Body of pancreas (tissue), 4 donors: Measurements from ENCODE around the gene CFB. TPM values are rescaled to one million over a fixed set of nuclear protein-coding genes. Genes with fewer than 3 reads are reported as not detected.

Source experiments
- ATAC-seq: fragments of 150-250 bp; one replicate; pipeline ENCODE4 v1.9.1; 2016
- DNase-seq, 4 donors: peaks; one replicate each; pipeline ENCODE4 v3.0.0-alpha.2; 2019
- H3K27ac ChIP-seq, 4 donors: fragments of 200-600 bp; sonication (generic); 1 replicate in 3 of 4; 2 replicates in 1 of 4; pipeline versions ENCODE4 v1.5.1 to v1.6.1; 2016 to 2019; ENCODE audit warnings: mild to moderate bottlenecking in 1 of 4, mixed read lengths in 1 of 4, moderate library complexity in 1 of 4
- H3K27me3 ChIP-seq, 2 donors: fragments of 200-600 bp; sonication (generic); one replicate each; pipeline ENCODE4 v1.6.0; 2016; ENCODE audit warnings: mild to moderate bottlenecking in 1 of 2
- H3K36me3 ChIP-seq, 2 donors: fragments of 200-600 bp; sonication (generic); replicated peaks in 1 of 2; 2 replicates each; pipeline ENCODE4 v1.5.1; 2016; ENCODE audit warnings: low read depth in 2 of 2; ENCODE audit not compliant: insufficient read depth in 1 of 2
- H3K4me1 ChIP-seq: fragments of 200-600 bp; sonication (generic); one replicate; pipeline ENCODE4 v1.6.0; 2016
- H3K4me3 ChIP-seq, 2 donors: fragments of 200-600 bp; sonication (generic); 1 replicate in 1 of 2; 2 replicates in 1 of 2; pipeline ENCODE4 v1.5.1; 2016 to 2019
- H3K9me3 ChIP-seq, 3 donors: fragments of 200-600 bp; sonication (generic); 1 replicate in 2 of 3; 2 replicates in 1 of 3; pipeline ENCODE4 v1.5.1; 2016
- CTCF ChIP-seq, 7 experiments: fragments of 450-650 bp in 4 of 7; fragments of 200-600 bp in 3 of 7; sonication (generic) in 3 of 7; IDR thresholded peaks; one replicate each; pipeline ENCODE4 v1.5.1; 2016 to 2019; ENCODE audit warnings: antibody characterized with exemption in 7 of 7
- POLR2A ChIP-seq, 3 donors: fragments of 450-650 bp; IDR thresholded peaks; one replicate each; pipeline ENCODE4 v1.6.1; 2016; ENCODE audit warnings: antibody characterized with exemption in 3 of 3, mild to moderate bottlenecking in 2 of 3
- WGBS, 2 donors: methylation state at CpG; one replicate each; pipeline ENCODE4 v1.1.5; 2017; 5-methylcytosine and 5-hydroxymethylcytosine counted together
- intact Hi-C: fragments of 100-400 bp; cut with DNase I; formaldehyde crosslinking; loops from one replicate; pipeline ENCODE4 v1.15.1; 2023
- total RNA-seq, 2 donors: library from RNA; depleted of rRNA; stranded (reverse); fragments of >200 nt; gene quantifications; one replicate each; pipeline ENCODE4 v1.1.0, GENCODE V29; 2016

Gene CFB
- total RNA-seq, 2 donors from 2014 or later = 21.0 to 33.9 TPM

GRCh38 chr6:31919624-31920303, 26.1 kb upstream of the CFB start:
- no peak for ATAC-seq
- WGBS, 2 donors = 77 to 88% methylated on average over 5 to 6 of the region's 6 CpGs
- intact Hi-C loops = no loop called here
- H3K4me1 ChIP-seq = no peaks in the 10 kb centered on the region
- H3K36me3 ChIP-seq = no peaks in the 10 kb centered on the region
- no peak for DNase-seq
- no peak overlapping the region for H3K4me3 ChIP-seq
- TF ChIP-seq POLR2A (IDR thresholded peaks at IDR 0.05) (no peak), CTCF (IDR thresholded peaks at IDR 0.05) (no peak)
- H3K27me3 ChIP-seq = no peaks in the 10 kb centered on the region
- H3K9me3 ChIP-seq = no peaks in the 10 kb centered on the region
- no peak overlapping the region for H3K27ac ChIP-seq

- 53 to 60% methylated on average over 1 to 2 of the region's 2 CpGs for WGBS, 2 donors
- Histone ChIP-seq H3K36me3 (no peaks in the 10 kb centered on the region), H3K9me3 (no peaks in the 10 kb centered on the region), H3K27ac (no peak overlapping the region), H3K4me3 (no peak overlapping the region), H3K27me3 (no peaks in the 10 kb centered on the region), H3K4me1 (no peaks in the 10 kb centered on the region)
- intact Hi-C loops = no loop called here
- no peak for ATAC-seq
- no peak for TF ChIP-seq POLR2A (IDR thresholded peaks at IDR 0.05)
- TF ChIP-seq CTCF (IDR thresholded peaks at IDR 0.05) = no peak
- DNase-seq = no peak
These were observed 25.1 kb upstream of the CFB start for GRCh38 chr6:31920811-31921210.

DNA sequence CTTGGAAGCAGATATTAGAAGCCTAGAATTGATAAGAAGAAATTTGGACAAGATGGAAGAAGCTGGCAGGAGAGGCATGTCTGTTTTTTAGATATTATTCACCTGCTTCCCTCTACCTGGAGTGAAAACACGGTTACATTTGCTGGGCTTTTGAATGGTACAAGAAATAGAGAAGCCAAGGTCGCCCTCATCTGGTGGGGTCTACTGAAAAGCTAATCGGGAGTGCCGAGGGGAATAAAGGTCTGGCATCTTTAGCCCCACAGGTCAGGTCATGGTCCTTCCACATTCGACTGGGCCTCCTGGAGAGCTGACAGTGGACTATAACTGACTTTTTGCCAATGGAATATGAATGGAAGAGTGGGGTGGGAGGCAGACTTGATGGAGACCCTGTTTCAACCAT, 23.0 kb upstream of the CFB start:
- Histone ChIP-seq H3K4me3 (no peak overlapping the region), H3K9me3 (no peaks in the 10 kb centered on the region), H3K27me3 (no peaks in the 10 kb centered on the region), H3K27ac (no peak overlapping the region), H3K4me1 (no peaks in the 10 kb centered on the region), H3K36me3 (no peaks in the 10 kb centered on the region)
- DNase-seq = peak in 1 of 4 donors; percentile 49
- WGBS, 2 donors = 9 to 11% methylated on average over 5 of the region's 5 CpGs
- ATAC-seq = no peak
- intact Hi-C loops = no loop called here
- TF ChIP-seq POLR2A (IDR thresholded peaks at IDR 0.05) = no peak
- TF ChIP-seq CTCF (IDR thresholded peaks at IDR 0.05) = peak in 3 of 7 experiments; percentile 8 to 28 (median 12)

DNA sequence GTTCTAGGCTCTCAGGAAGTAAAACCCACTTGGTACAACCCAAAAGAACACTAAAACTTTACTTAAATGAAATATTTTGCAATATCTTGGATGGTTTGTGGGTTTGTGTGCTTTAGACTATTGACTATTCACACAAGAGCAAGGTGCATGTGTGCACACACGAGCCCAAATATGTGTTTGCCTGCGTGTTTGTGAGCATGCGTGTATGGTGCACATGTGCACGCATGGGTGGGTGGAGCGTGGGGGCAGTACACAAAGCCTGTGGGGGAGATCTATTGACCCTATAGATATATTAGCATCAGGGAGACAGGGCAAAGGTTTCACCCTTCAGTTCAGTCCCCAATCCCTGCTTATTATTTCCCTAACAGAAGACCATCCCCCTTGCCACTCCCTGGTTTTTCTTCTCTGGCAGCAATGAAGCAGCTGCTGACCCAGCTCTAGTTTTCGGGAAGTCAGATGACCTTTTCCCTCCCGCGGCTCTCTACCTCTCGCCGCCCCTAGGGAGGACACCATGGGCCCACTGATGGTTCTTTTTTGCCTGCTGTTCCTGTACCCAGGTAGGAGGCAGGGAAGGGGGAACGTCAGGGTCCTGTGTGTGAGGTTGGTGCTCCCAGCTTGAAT, 18.5 kb upstream of the CFB start, which contains the start of gene C2:
Gene C2, plus strand, starts transcription at position 476 of the 621 bp plus-strand sequence. Its CDS starts 36 bp downstream, at position 512.
- intact Hi-C loops = no loop called here
- no peak for DNase-seq
- H3K27me3 ChIP-seq = no peaks in the 10 kb centered on the region
- no peaks in the 10 kb centered on the region for H3K36me3 ChIP-seq
- no peaks in the 10 kb centered on the region for H3K4me1 ChIP-seq
- H3K9me3 ChIP-seq = no peaks in the 10 kb centered on the region
- H3K4me3 ChIP-seq = no peak within 1 kb of the TSS
- no peak within 1 kb of the TSS for H3K27ac ChIP-seq
- no peak for ATAC-seq
- 49 to 69% methylated on average over 11 of the region's 11 CpGs for whole genome bisulfite sequencing, 2 donors
- TF ChIP-seq CTCF (IDR thresholded peaks at IDR 0.05) (no peak), POLR2A (IDR thresholded peaks at IDR 0.05) (no peak)
